ENCODE measurements around the gene TP53TG5.

TP53TG5 gene

GRCh38 chr20:45405571-45406259 is 27.6 kb upstream of the TP53TG5 start:
- DNase-seq (ENCODE audit: low spot score) = peak; percentile 89

GRCh38 chr20:45404438-45404837 is 26.3 kb upstream of the TP53TG5 start:
- DNase-seq (ENCODE audit: low spot score) = no peak

- DNase-seq (ENCODE audit: low spot score) = peak; percentile 43
Observed at GRCh38 chr20:45402946-45403345, 24.8 kb upstream of the TP53TG5 start.

- no peak for DNase-seq (ENCODE audit: low spot score)
Observed at GRCh38 chr20:45400346-45401031, 22.4 kb upstream of the TP53TG5 start.

GRCh38 chr20:45399018-45399417 is 20.9 kb upstream of the TP53TG5 start:
- no peak for DNase-seq (ENCODE audit: low spot score)

- no peak for DNase-seq (ENCODE audit: low spot score)
Observed at GRCh38 chr20:45395114-45395415, 16.9 kb upstream of the TP53TG5 start.

GRCh38 chr20:45394221-45395113 is 16.3 kb upstream of the TP53TG5 start:
- no peak for DNase-seq (ENCODE audit: low spot score)

GRCh38 chr20:45392733-45393132 is 14.6 kb upstream of the TP53TG5 start:
- DNase-seq (ENCODE audit: low spot score) = peak; percentile 39

GRCh38 chr20:45391559-45391958 is 13.4 kb upstream of the TP53TG5 start:
- no peak for DNase-seq (ENCODE audit: low spot score)

- DNase-seq (ENCODE audit: low spot score) = no peak
Observed at GRCh38 chr20:45390931-45391330, 12.8 kb upstream of the TP53TG5 start.

- no peak for DNase-seq (ENCODE audit: low spot score)
Observed at GRCh38 chr20:45387274-45387673, 9.1 kb upstream of the TP53TG5 start.

- no peak for DNase-seq (ENCODE audit: low spot score)
Observed at GRCh38 chr20:45377269-45377668, 856 bp downstream of the TP53TG5 start.

GRCh38 chr20:45374966-45375365 is 3.2 kb downstream of the TP53TG5 start:
- no peak for DNase-seq (ENCODE audit: low spot score)

GRCh38 chr20:45374101-45374467 is 4.0 kb downstream of the TP53TG5 start:
- no peak for DNase-seq (ENCODE audit: low spot score)

- DNase-seq (ENCODE audit: low spot score) = peak; percentile 45
Observed at GRCh38 chr20:45373353-45374100, 4.6 kb downstream of the TP53TG5 start.

- no peak for DNase-seq (ENCODE audit: low spot score)
Observed at GRCh38 chr20:45372646-45373352, 5.3 kb downstream of the TP53TG5 start.

- DNase-seq (ENCODE audit: low spot score) = no peak
Observed at GRCh38 chr20:45372241-45372640, 5.9 kb downstream of the TP53TG5 start.

- DNase-seq (ENCODE audit: low spot score) = no peak
Observed at GRCh38 chr20:45370571-45371160, 7.5 kb downstream of the TP53TG5 start.

GRCh38 chr20:45368221-45368980 is 9.7 kb downstream of the TP53TG5 start:
- no peak for DNase-seq (ENCODE audit: low spot score)

- DNase-seq (ENCODE audit: low spot score) = no peak
Observed at GRCh38 chr20:45367126-45367525, 11.0 kb downstream of the TP53TG5 start.
